ENCODE results near the gene CTSD.

CTSD gene

DNA sequence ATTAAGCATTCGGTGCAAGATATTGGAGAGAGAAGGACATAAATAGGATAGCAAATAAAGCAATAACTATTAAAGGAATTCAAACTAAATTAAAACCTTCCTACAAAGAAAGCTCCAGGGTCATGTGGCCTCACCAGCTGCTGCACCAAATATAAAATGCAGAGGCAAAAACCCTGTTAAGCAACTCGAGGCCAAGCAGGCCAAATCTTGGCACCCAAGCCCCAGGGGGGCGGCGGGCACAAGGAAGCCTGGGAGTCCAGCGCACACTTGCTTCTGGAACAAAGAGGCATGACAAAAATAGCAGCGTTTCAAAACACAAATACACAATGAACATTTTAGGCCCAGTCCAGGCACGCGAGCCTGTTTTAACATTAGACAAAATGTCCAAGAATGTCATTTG lies 46.0 kb downstream of the CTSD start:
- Histone ChIP-seq H4K5ac (ENCODE audit: low read length) (no peak overlapping the region), H3K4ac (ENCODE audit: low read depth, low read length) (no peak overlapping the region), H3K18ac (ENCODE audit: low read length) (no peak overlapping the region), H2BK120ac (ENCODE audit: low read depth, low read length) (no peak overlapping the region), H3K27ac (ENCODE audit: low read depth, low read length) (no peak overlapping the region), H3K4me3 (ENCODE audit: low read length) (no peak overlapping the region), H2BK15ac (replicated peaks; ENCODE audit: low read depth) (no peak overlapping the region), H3K4me2 (ENCODE audit: low read length) (no peak overlapping the region), H2BK5ac (ENCODE audit: low read length) (no peak overlapping the region), H3K4me1 (ENCODE audit: control insufficient read depth, low read depth, low read length) (no peaks in the 10 kb centered on the region), H2AK5ac (ENCODE audit: low read length) (no peak overlapping the region), H3K79me2 (ENCODE audit: control insufficient read depth, insufficient read depth, low read length) (no peaks in the 10 kb centered on the region), H4K8ac (ENCODE audit: low read depth, low read length) (no peak overlapping the region), H3K56ac (ENCODE audit: low read length) (no peak overlapping the region), H3K23ac (ENCODE audit: low read length) (no peak overlapping the region), H3K36me3 (ENCODE audit: control insufficient read depth, insufficient read depth, low read length) (no peaks in the 10 kb centered on the region), H3K27me3 (ENCODE audit: insufficient read depth, low read length, poor library complexity) (no peaks in the 10 kb centered on the region), H3K79me1 (ENCODE audit: low read length) (no peaks in the 10 kb centered on the region), H3K9ac (ENCODE audit: low read length) (no peak overlapping the region)
- no peak for DNase-seq
- WGBS (ENCODE audit: extremely low coverage, insufficient coverage, low lambda C conversion rate): no CpG with 5 or more reads among the region's 8 CpGs

- no peak overlapping the region for H2BK15ac ChIP-seq (replicated peaks; ENCODE audit: low read depth)
- no peak overlapping the region for H3K4ac ChIP-seq (ENCODE audit: low read depth, low read length)
- H3K4me2 ChIP-seq (ENCODE audit: low read length): no peak overlapping the region
- no peaks in the 10 kb centered on the region for H3K79me2 ChIP-seq (ENCODE audit: control insufficient read depth, insufficient read depth, low read length)
- no peak for DNase-seq
- no peak overlapping the region for H2BK5ac ChIP-seq (ENCODE audit: low read length)
- H3K27ac ChIP-seq (ENCODE audit: low read depth, low read length): no peak overlapping the region
- no peak overlapping the region for H2AK5ac ChIP-seq (ENCODE audit: low read length)
- no peaks in the 10 kb centered on the region for H3K4me1 ChIP-seq (ENCODE audit: control insufficient read depth, low read depth, low read length)
- no peaks in the 10 kb centered on the region for H3K79me1 ChIP-seq (ENCODE audit: low read length)
- no peaks in the 10 kb centered on the region for H3K27me3 ChIP-seq (ENCODE audit: insufficient read depth, low read length, poor library complexity)
- no peak overlapping the region for H4K5ac ChIP-seq (ENCODE audit: low read length)
- H3K18ac ChIP-seq (ENCODE audit: low read length): no peak overlapping the region
- WGBS (ENCODE audit: extremely low coverage, insufficient coverage, low lambda C conversion rate): no CpG with 5 or more reads among the region's 24 CpGs
- H2BK120ac ChIP-seq (ENCODE audit: low read depth, low read length): no peak overlapping the region
- no peak overlapping the region for H3K56ac ChIP-seq (ENCODE audit: low read length)
- no peak overlapping the region for H3K4me3 ChIP-seq (ENCODE audit: low read length)
- no peaks in the 10 kb centered on the region for H3K36me3 ChIP-seq (ENCODE audit: control insufficient read depth, insufficient read depth, low read length)
- H3K23ac ChIP-seq (ENCODE audit: low read length): no peak overlapping the region
- no peak overlapping the region for H4K8ac ChIP-seq (ENCODE audit: low read depth, low read length)
- no peak overlapping the region for H3K9ac ChIP-seq (ENCODE audit: low read length)
Observed at GRCh38 chr11:1714908-1715885, 48.5 kb downstream of the CTSD start.

GRCh38 chr11:1708716-1709115 lies 55.0 kb downstream of the CTSD start:
- peaks cover 2% of the 10 kb centered on the region for H3K27me3 ChIP-seq (ENCODE audit: insufficient read depth, low read length, poor library complexity)

DNA sequence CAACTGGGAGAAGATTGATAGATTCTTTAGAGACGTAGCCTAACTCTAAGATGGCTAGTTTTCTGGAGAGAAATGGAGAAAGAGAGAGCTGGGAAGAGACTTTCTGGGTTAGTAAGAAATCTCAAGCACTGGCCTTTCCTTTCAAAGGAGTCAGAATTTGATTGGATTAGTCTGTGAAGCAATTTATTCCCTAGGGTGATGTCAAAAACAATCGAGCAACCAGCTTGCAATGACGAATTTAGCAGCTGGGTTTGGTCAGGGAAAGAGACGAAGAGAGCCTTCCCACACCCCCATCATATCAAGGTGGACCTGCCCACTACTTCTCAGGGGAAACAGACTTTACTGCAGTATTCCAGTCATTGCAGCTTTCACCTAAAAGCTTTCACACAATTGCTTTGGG lies 56.0 kb downstream of the CTSD start:
- no CpG with 5 or more reads among the region's 4 CpGs for WGBS (ENCODE audit: extremely low coverage, insufficient coverage, low lambda C conversion rate)
- Histone ChIP-seq H4K5ac (ENCODE audit: low read length) (no peak overlapping the region), H4K8ac (ENCODE audit: low read depth, low read length) (no peak overlapping the region), H3K56ac (ENCODE audit: low read length) (no peak overlapping the region), H3K4me1 (ENCODE audit: control insufficient read depth, low read depth, low read length) (no peaks in the 10 kb centered on the region), H3K4ac (ENCODE audit: low read depth, low read length) (no peak overlapping the region), H3K79me2 (ENCODE audit: control insufficient read depth, insufficient read depth, low read length) (no peaks in the 10 kb centered on the region), H3K36me3 (ENCODE audit: control insufficient read depth, insufficient read depth, low read length) (no peaks in the 10 kb centered on the region), H3K27me3 (ENCODE audit: insufficient read depth, low read length, poor library complexity) (peaks cover 2% of the 10 kb centered on the region), H3K79me1 (ENCODE audit: low read length) (no peaks in the 10 kb centered on the region), H3K18ac (ENCODE audit: low read length) (no peak overlapping the region), H2BK5ac (ENCODE audit: low read length) (no peak overlapping the region), H3K9ac (ENCODE audit: low read length) (no peak overlapping the region), H2BK15ac (replicated peaks; ENCODE audit: low read depth) (no peak overlapping the region), H3K23ac (ENCODE audit: low read length) (no peak overlapping the region), H2BK120ac (ENCODE audit: low read depth, low read length) (no peak overlapping the region), H3K4me3 (ENCODE audit: low read length) (no peak overlapping the region), H2AK5ac (ENCODE audit: low read length) (no peak overlapping the region), H3K27ac (ENCODE audit: low read depth, low read length) (no peak overlapping the region), H3K4me2 (ENCODE audit: low read length) (no peak overlapping the region)
- DNase-seq: no peak

More at GRCh38 chr11:1708716-1709115, 55.0 kb downstream of the CTSD start:
- no peak overlapping the region for H3K9ac ChIP-seq (ENCODE audit: low read length)
- H3K4me3 ChIP-seq (ENCODE audit: low read length): no peak overlapping the region
- H3K79me2 ChIP-seq (ENCODE audit: control insufficient read depth, insufficient read depth, low read length): no peaks in the 10 kb centered on the region
- no peak overlapping the region for H3K27ac ChIP-seq (ENCODE audit: low read depth, low read length)
- no peak overlapping the region for H3K56ac ChIP-seq (ENCODE audit: low read length)
- no peak overlapping the region for H2BK15ac ChIP-seq (replicated peaks; ENCODE audit: low read depth)
- no peak overlapping the region for H2BK5ac ChIP-seq (ENCODE audit: low read length)
- H4K5ac ChIP-seq (ENCODE audit: low read length): no peak overlapping the region
- WGBS (ENCODE audit: extremely low coverage, insufficient coverage, low lambda C conversion rate): no CpG with 5 or more reads among the region's 10 CpGs
- H2AK5ac ChIP-seq (ENCODE audit: low read length): no peak overlapping the region
- H3K79me1 ChIP-seq (ENCODE audit: low read length): no peaks in the 10 kb centered on the region
- H3K4ac ChIP-seq (ENCODE audit: low read depth, low read length): no peak overlapping the region
- no peak overlapping the region for H3K4me2 ChIP-seq (ENCODE audit: low read length)
- H3K4me1 ChIP-seq (ENCODE audit: control insufficient read depth, low read depth, low read length): no peaks in the 10 kb centered on the region
- H3K23ac ChIP-seq (ENCODE audit: low read length): no peak overlapping the region
- no peak overlapping the region for H3K18ac ChIP-seq (ENCODE audit: low read length)
- no peak overlapping the region for H4K8ac ChIP-seq (ENCODE audit: low read depth, low read length)
- no peak for DNase-seq
- H2BK120ac ChIP-seq (ENCODE audit: low read depth, low read length): no peak overlapping the region
- H3K36me3 ChIP-seq (ENCODE audit: control insufficient read depth, insufficient read depth, low read length): no peaks in the 10 kb centered on the region

- Histone ChIP-seq H3K79me1 (ENCODE audit: low read length) (no peaks in the 10 kb centered on the region), H3K4me3 (ENCODE audit: low read length) (no peak overlapping the region), H3K4ac (ENCODE audit: low read depth, low read length) (no peak overlapping the region), H3K36me3 (ENCODE audit: control insufficient read depth, insufficient read depth, low read length) (no peaks in the 10 kb centered on the region), H3K27ac (ENCODE audit: low read depth, low read length) (no peak overlapping the region), H3K4me1 (ENCODE audit: control insufficient read depth, low read depth, low read length) (no peaks in the 10 kb centered on the region), H3K18ac (ENCODE audit: low read length) (no peak overlapping the region), H2BK5ac (ENCODE audit: low read length) (no peak overlapping the region), H3K27me3 (ENCODE audit: insufficient read depth, low read length, poor library complexity) (peaks cover 2% of the 10 kb centered on the region), H2BK120ac (ENCODE audit: low read depth, low read length) (no peak overlapping the region), H4K5ac (ENCODE audit: low read length) (no peak overlapping the region), H2AK5ac (ENCODE audit: low read length) (no peak overlapping the region), H3K9ac (ENCODE audit: low read length) (no peak overlapping the region), H3K23ac (ENCODE audit: low read length) (no peak overlapping the region), H4K8ac (ENCODE audit: low read depth, low read length) (no peak overlapping the region), H2BK15ac (replicated peaks; ENCODE audit: low read depth) (no peak overlapping the region), H3K56ac (ENCODE audit: low read length) (no peak overlapping the region), H3K79me2 (ENCODE audit: control insufficient read depth, insufficient read depth, low read length) (no peaks in the 10 kb centered on the region), H3K4me2 (ENCODE audit: low read length) (no peak overlapping the region)
- no CpG with 5 or more reads among the region's 17 CpGs for WGBS (ENCODE audit: extremely low coverage, insufficient coverage, low lambda C conversion rate)
- DNase-seq: no peak
Observed at GRCh38 chr11:1706634-1707400, 56.9 kb downstream of the CTSD start.

Measured in mesendoderm (in vitro differentiated cells).